ENCODE measurements around the gene STK4. TPM values are rescaled to one million over a fixed set of nuclear protein-coding genes. Genes with fewer than 3 reads are reported as not detected.
A peak's percentile ranks its signal among the peaks of the same experiment; 100 is the strongest.

STK4 gene
- total and polyA plus RNA-seq, 2 of the 4 experiments (the other 2 are of a cell fraction) = 10.2 to 22.2 TPM

DNA sequence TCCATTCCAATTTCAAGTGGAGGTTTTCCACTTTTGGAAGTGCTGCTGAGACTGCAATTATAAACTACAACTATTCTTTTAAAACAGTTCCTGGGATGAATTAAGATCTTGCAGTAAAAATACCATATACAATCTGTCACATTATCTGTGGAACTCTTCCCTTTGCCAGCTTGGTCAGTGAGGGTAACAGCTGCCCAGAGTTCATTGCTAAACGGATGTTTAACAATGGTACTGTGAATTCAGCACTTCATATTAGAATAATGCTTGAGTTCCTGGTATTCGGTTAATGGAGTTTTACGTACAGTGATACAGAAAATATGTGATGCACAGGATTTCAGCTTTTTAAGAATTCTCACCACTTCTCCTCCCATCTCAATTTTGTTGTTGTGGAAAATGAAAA, 83.1 kb downstream of the STK4 start:
- DNase-seq = no peak

More for the DNA sequence above, 83.1 kb downstream of the STK4 start:
- Histone ChIP-seq H3K4me2 (ENCODE audit: low read depth, low read length) (no peak overlapping the region), H2BK5ac (ENCODE audit: low read depth, low read length, poor library complexity, severe bottlenecking) (no peak overlapping the region), H2AFZ (replicated peaks; ENCODE audit: low read length, poor library complexity) (no peak overlapping the region), H2BK20ac (ENCODE audit: low read depth, low read length) (no peak overlapping the region), H3K4me1 (ENCODE audit: control insufficient read depth, insufficient read depth, low read length) (peaks cover 15% of the 10 kb centered on the region), H3K36me3 (ENCODE audit: control insufficient read depth, insufficient read depth, low read length) (no peaks in the 10 kb centered on the region), H2AK5ac (ENCODE audit: low read depth, low read length) (peak overlapping the region; percentile 40; the same call in 1 of the 2 replicates), H3K18ac (ENCODE audit: low read depth, low read length) (no peak overlapping the region; the same call in 1 of the 2 replicates), H4K91ac (ENCODE audit: insufficient read depth, low read depth, low read length) (no peak overlapping the region), H3K23ac (ENCODE audit: low read depth, low read length) (no peak overlapping the region), H2BK15ac (ENCODE audit: low read depth, low read length) (no peak overlapping the region), H3K4me3 (ENCODE audit: insufficient read depth, low read depth, low read length) (no peak overlapping the region), H3K56ac (ENCODE audit: extremely low read depth, insufficient read depth, low read length) (no peak overlapping the region), H3K79me1 (ENCODE audit: low read depth in 1 of 2, low read length in 2 of 2) (peaks cover 16 to 25% of the 10 kb centered on the region in 2 experiments), H2BK120ac (ENCODE audit: low read depth, low read length) (no peak overlapping the region), H3K27ac (ENCODE audit: insufficient read depth, low read length) (no peak overlapping the region), H3K14ac (replicated peaks; ENCODE audit: low read depth, low read length) (no peak overlapping the region), H3K4ac (ENCODE audit: low read depth, low read length) (peak overlapping the region; percentile 10; the same call in 1 of the 2 replicates), H2AK9ac (replicated peaks; ENCODE audit: low read depth, low read length, poor library complexity) (no peak overlapping the region), H4K8ac (ENCODE audit: low read depth in 2 of 2, low read length in 2 of 2) (no peak overlapping the region), H3K9ac (ENCODE audit: low read depth, low read length) (no peak overlapping the region), H4K5ac (ENCODE audit: low read depth, low read length) (no peak overlapping the region), H4K20me1 (ENCODE audit: insufficient read depth, low read length) (no peaks in the 10 kb centered on the region), H3K27me3 (ENCODE audit: control insufficient read depth, insufficient read depth, low read length) (no peaks in the 10 kb centered on the region), H3K9me1 (ENCODE audit: insufficient read depth, low read length) (no peaks in the 10 kb centered on the region), H3K9me3 (ENCODE audit: control insufficient read depth, insufficient read depth, low read length) (no peaks in the 10 kb centered on the region)
- no peak for TF ChIP-seq BHLHE40 (IDR thresholded peaks at IDR 0.05; ENCODE audit: low read depth, low read length)
- TF ChIP-seq CHD1 (IDR thresholded peaks at IDR 0.05; ENCODE audit: low read depth, low read length) = no peak
- no peak for TF ChIP-seq MXI1 (IDR thresholded peaks at IDR 0.05; ENCODE audit: borderline replicate concordance, low read depth, low read length)
- no peak for TF ChIP-seq FOS (IDR thresholded peaks at IDR 0.05; ENCODE audit: low read depth, low read length)
- no peak for TF ChIP-seq RFX5 (IDR thresholded peaks at IDR 0.05; ENCODE audit: low read depth, low read length)
- no peak for TF ChIP-seq RCOR1 (IDR thresholded peaks at IDR 0.05; ENCODE audit: insufficient replicate concordance, low read length)
- no peak for TF ChIP-seq POLR2A (IDR thresholded peaks at IDR 0.05; ENCODE audit: low read depth, low read length)
- no peak for TF ChIP-seq SMC3 (IDR thresholded peaks at IDR 0.05; ENCODE audit: low read depth, low read length)
- TF ChIP-seq, protein P1, sequence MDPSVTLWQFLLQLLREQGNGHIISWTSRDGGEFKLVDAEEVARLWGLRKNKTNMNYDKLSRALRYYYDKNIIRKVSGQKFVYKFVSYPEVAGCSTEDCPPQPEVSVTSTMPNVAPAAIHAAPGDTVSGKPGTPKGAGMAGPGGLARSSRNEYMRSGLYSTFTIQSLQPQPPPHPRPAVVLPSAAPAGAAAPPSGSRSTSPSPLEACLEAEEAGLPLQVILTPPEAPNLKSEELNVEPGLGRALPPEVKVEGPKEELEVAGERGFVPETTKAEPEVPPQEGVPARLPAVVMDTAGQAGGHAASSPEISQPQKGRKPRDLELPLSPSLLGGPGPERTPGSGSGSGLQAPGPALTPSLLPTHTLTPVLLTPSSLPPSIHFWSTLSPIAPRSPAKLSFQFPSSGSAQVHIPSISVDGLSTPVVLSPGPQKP (IDR thresholded peaks at IDR 0.05; ENCODE audit: borderline replicate concordance, low read depth, low read length) = no peak
- no peak for TF ChIP-seq USF2 (IDR thresholded peaks at IDR 0.05; ENCODE audit: low read depth, low read length)
- TF ChIP-seq MAZ (IDR thresholded peaks at IDR 0.05; ENCODE audit: borderline replicate concordance, low read depth, low read length) = no peak
- TF ChIP-seq, protein P2, sequence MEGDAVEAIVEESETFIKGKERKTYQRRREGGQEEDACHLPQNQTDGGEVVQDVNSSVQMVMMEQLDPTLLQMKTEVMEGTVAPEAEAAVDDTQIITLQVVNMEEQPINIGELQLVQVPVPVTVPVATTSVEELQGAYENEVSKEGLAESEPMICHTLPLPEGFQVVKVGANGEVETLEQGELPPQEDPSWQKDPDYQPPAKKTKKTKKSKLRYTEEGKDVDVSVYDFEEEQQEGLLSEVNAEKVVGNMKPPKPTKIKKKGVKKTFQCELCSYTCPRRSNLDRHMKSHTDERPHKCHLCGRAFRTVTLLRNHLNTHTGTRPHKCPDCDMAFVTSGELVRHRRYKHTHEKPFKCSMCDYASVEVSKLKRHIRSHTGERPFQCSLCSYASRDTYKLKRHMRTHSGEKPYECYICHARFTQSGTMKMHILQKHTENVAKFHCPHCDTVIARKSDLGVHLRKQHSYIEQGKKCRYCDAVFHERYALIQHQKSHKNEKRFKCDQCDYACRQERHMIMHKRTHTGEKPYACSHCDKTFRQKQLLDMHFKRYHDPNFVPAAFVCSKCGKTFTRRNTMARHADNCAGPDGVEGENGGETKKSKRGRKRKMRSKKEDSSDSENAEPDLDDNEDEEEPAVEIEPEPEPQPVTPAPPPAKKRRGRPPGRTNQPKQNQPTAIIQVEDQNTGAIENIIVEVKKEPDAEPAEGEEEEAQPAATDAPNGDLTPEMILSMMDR (conservative IDR thresholded peaks at IDR 0.05; ENCODE audit: low read depth, low read length) = no peak
- no peak for TF ChIP-seq RAD21 (IDR thresholded peaks at IDR 0.05; ENCODE audit: low read length)
- TF ChIP-seq MAFK (IDR thresholded peaks at IDR 0.05; ENCODE audit: low read depth, low read length) = no peak
- dilution Hi-C loops (cut with HindIII; ENCODE audit: low sequenced_read_pairs, unreplicated experiment) = no loop called here
- WGBS, 2 experiments (ENCODE audit: extremely low coverage in 2 of 2, insufficient read length in 1 of 2) = no CpG with 5 or more reads among the region's 3 CpGs
- intact Hi-C loops (cut with micrococcal nuclease) = no loop called here
- in situ Hi-C loops (cut with MboI; ENCODE audit: low sequenced_read_pairs) = loop anchor here (5.0 to 25.0 kb wide), 2 partner anchors 38 to 738 kb away; partner anchors contain the start of genes DNTTIP1 and WFDC3
- no peak for ATAC-seq (ENCODE audit: low read depth)
- CTCF ChIA-PET = interaction anchor here (2.9 kb wide), 1 partner anchor 47 kb away, joined by 10 read pairs; no protein-coding TSS in a partner anchor
- no TSS peak for BruUV-seq (replicated peaks)
- POLR2A ChIA-PET (ENCODE audit: unreplicated experiment) = no interaction called here
